Measurements from ENCODE around the gene CCRL2.
A peak's percentile ranks its signal among the peaks of the same experiment; 100 is the strongest.

CCRL2 gene

GRCh38 chr3:46375814-46376213 lies 31.2 kb upstream of the CCRL2 start:
- no peaks in the 10 kb centered on the region for H3K79me1 ChIP-seq (replicated peaks; ENCODE audit: low read length, poor library complexity, severe bottlenecking)
- no peaks in the 10 kb centered on the region for H3K36me3 ChIP-seq (ENCODE audit: control insufficient read depth in 1 of 2, insufficient read depth in 2 of 2, low read depth in 1 of 2, low read length in 2 of 2)
- no peak overlapping the region for H3K4ac ChIP-seq (ENCODE audit: low read depth in 1 of 2, low read length in 2 of 2)
- H3K27me3 ChIP-seq (ENCODE audit: control insufficient read depth in 1 of 2, insufficient read depth in 1 of 2, low read length in 2 of 2) = peaks cover 30 to 38% of the 10 kb centered on the region in 2 experiments
- no peak overlapping the region for H4K91ac ChIP-seq (ENCODE audit: low read length)
- H2AFZ ChIP-seq (ENCODE audit: low read depth, low read length) = no peak overlapping the region
- H2BK120ac ChIP-seq (ENCODE audit: low read depth, low read length) = no peak overlapping the region
- no peak overlapping the region for H2BK12ac ChIP-seq (ENCODE audit: low read length in 2 of 2)
- no peak overlapping the region for H2AK5ac ChIP-seq (ENCODE audit: low read length, severe bottlenecking)
- no peak overlapping the region for H2BK15ac ChIP-seq (ENCODE audit: low read depth, poor library complexity, severe bottlenecking)
- DNase-seq = no peak
- no peak overlapping the region for H3K4me2 ChIP-seq (ENCODE audit: low read length, poor library complexity, severe bottlenecking)
- H3K14ac ChIP-seq (ENCODE audit: low read length in 2 of 2) = no peak overlapping the region
- no peak overlapping the region for H3K23ac ChIP-seq (ENCODE audit: low read length in 2 of 2)
- H3K4me3 ChIP-seq (ENCODE audit: insufficient read depth in 1 of 2, low read depth in 1 of 2, low read length in 2 of 2) = no peak overlapping the region
- H2BK5ac ChIP-seq (ENCODE audit: low read depth, low read length, poor library complexity, severe bottlenecking) = no peak overlapping the region
- no peaks in the 10 kb centered on the region for H3K9me3 ChIP-seq (ENCODE audit: control insufficient read depth, low read length)
- no peak overlapping the region for H3K9ac ChIP-seq (ENCODE audit: low read length)
- WGBS = 40% methylated on average over 2 of the region's 2 CpGs
- H4K8ac ChIP-seq (ENCODE audit: low read length) = no peak overlapping the region
- no peak overlapping the region for H3K18ac ChIP-seq (ENCODE audit: low read depth in 1 of 2, low read length in 2 of 2)
- no peak overlapping the region for H3K27ac ChIP-seq (ENCODE audit: low read length, poor library complexity, severe bottlenecking)
- no peaks in the 10 kb centered on the region for H3K4me1 ChIP-seq (ENCODE audit: control insufficient read depth, insufficient read depth, low read depth, low read length)

- no peak overlapping the region for H2AK5ac ChIP-seq (ENCODE audit: low read length, severe bottlenecking)
- 51% methylated on average over 8 of the region's 8 CpGs for WGBS
These were observed 28.6 kb upstream of the CCRL2 start for GRCh38 chr3:46378426-46378942.

GRCh38 chr3:46380471-46381221 lies 26.4 kb upstream of the CCRL2 start:
- Histone ChIP-seq H2BK5ac (ENCODE audit: low read depth, low read length, poor library complexity, severe bottlenecking) (no peak overlapping the region), H4K91ac (ENCODE audit: low read length) (no peak overlapping the region), H2AFZ (ENCODE audit: low read depth, low read length) (no peak overlapping the region), H2BK12ac (ENCODE audit: low read length in 2 of 2) (no peak overlapping the region), H3K9ac (ENCODE audit: low read length) (no peak overlapping the region), H3K36me3 (ENCODE audit: control insufficient read depth in 1 of 2, insufficient read depth in 2 of 2, low read depth in 1 of 2, low read length in 2 of 2) (no peaks in the 10 kb centered on the region), H2AK5ac (ENCODE audit: low read length, severe bottlenecking) (no peak overlapping the region), H3K4me2 (ENCODE audit: low read length, poor library complexity, severe bottlenecking) (no peak overlapping the region), H3K18ac (ENCODE audit: low read depth in 1 of 2, low read length in 2 of 2) (no peak overlapping the region), H3K27ac (ENCODE audit: low read length, poor library complexity, severe bottlenecking) (no peak overlapping the region), H3K4me1 (ENCODE audit: control insufficient read depth, insufficient read depth, low read depth, low read length) (no peaks in the 10 kb centered on the region), H3K9me3 (ENCODE audit: control insufficient read depth, low read length) (no peaks in the 10 kb centered on the region), H3K23ac (ENCODE audit: low read length in 2 of 2) (no peak overlapping the region), H3K27me3 (ENCODE audit: control insufficient read depth in 1 of 2, insufficient read depth in 1 of 2, low read length in 2 of 2) (peaks cover 14 to 36% of the 10 kb centered on the region in 2 experiments), H3K79me1 (replicated peaks; ENCODE audit: low read length, poor library complexity, severe bottlenecking) (no peaks in the 10 kb centered on the region), H3K4me3 (ENCODE audit: insufficient read depth in 1 of 2, low read depth in 1 of 2, low read length in 2 of 2) (no peak overlapping the region), H2BK15ac (ENCODE audit: low read depth, poor library complexity, severe bottlenecking) (no peak overlapping the region), H2BK120ac (ENCODE audit: low read depth, low read length) (no peak overlapping the region), H3K4ac (ENCODE audit: low read depth in 1 of 2, low read length in 2 of 2) (no peak overlapping the region), H4K8ac (ENCODE audit: low read length) (no peak overlapping the region), H3K14ac (ENCODE audit: low read length in 2 of 2) (no peak overlapping the region)
- WGBS = 73% methylated on average over 6 of the region's 8 CpGs
- DNase-seq = no peak

More at GRCh38 chr3:46378426-46378942, 28.6 kb upstream of the CCRL2 start:
- no peak overlapping the region for H4K91ac ChIP-seq (ENCODE audit: low read length)
- no peak overlapping the region for H3K4ac ChIP-seq (ENCODE audit: low read depth in 1 of 2, low read length in 2 of 2)
- H2AFZ ChIP-seq (ENCODE audit: low read depth, low read length) = no peak overlapping the region
- no peak overlapping the region for H3K9ac ChIP-seq (ENCODE audit: low read length)
- H4K8ac ChIP-seq (ENCODE audit: low read length) = no peak overlapping the region
- DNase-seq = peak; percentile 61
- H3K23ac ChIP-seq (ENCODE audit: low read length in 2 of 2) = no peak overlapping the region
- no peak overlapping the region for H2BK5ac ChIP-seq (ENCODE audit: low read depth, low read length, poor library complexity, severe bottlenecking)
- H3K36me3 ChIP-seq (ENCODE audit: control insufficient read depth in 1 of 2, insufficient read depth in 2 of 2, low read depth in 1 of 2, low read length in 2 of 2) = no peaks in the 10 kb centered on the region
- H3K4me2 ChIP-seq (ENCODE audit: low read length, poor library complexity, severe bottlenecking) = no peak overlapping the region
- no peaks in the 10 kb centered on the region for H3K79me1 ChIP-seq (replicated peaks; ENCODE audit: low read length, poor library complexity, severe bottlenecking)
- H3K4me1 ChIP-seq (ENCODE audit: control insufficient read depth, insufficient read depth, low read depth, low read length) = no peaks in the 10 kb centered on the region
- no peak overlapping the region for H2BK120ac ChIP-seq (ENCODE audit: low read depth, low read length)
- H3K14ac ChIP-seq (ENCODE audit: low read length in 2 of 2) = no peak overlapping the region
- H3K27me3 ChIP-seq (ENCODE audit: control insufficient read depth in 1 of 2, insufficient read depth in 1 of 2, low read length in 2 of 2) = peaks cover 30 to 44% of the 10 kb centered on the region in 2 experiments
- H3K27ac ChIP-seq (ENCODE audit: low read length, poor library complexity, severe bottlenecking) = no peak overlapping the region
- H2BK12ac ChIP-seq (ENCODE audit: low read length in 2 of 2) = no peak overlapping the region
- no peak overlapping the region for H3K18ac ChIP-seq (ENCODE audit: low read depth in 1 of 2, low read length in 2 of 2)
- H3K9me3 ChIP-seq (ENCODE audit: control insufficient read depth, low read length) = no peaks in the 10 kb centered on the region
- H2BK15ac ChIP-seq (ENCODE audit: low read depth, poor library complexity, severe bottlenecking) = no peak overlapping the region
- no peak overlapping the region for H3K4me3 ChIP-seq (ENCODE audit: insufficient read depth in 1 of 2, low read depth in 1 of 2, low read length in 2 of 2)

GRCh38 chr3:46381625-46382024 lies 25.4 kb upstream of the CCRL2 start:
- H3K27ac ChIP-seq (ENCODE audit: low read length, poor library complexity, severe bottlenecking) = no peak overlapping the region
- H3K4ac ChIP-seq (ENCODE audit: low read depth in 1 of 2, low read length in 2 of 2) = no peak overlapping the region
- H2BK5ac ChIP-seq (ENCODE audit: low read depth, low read length, poor library complexity, severe bottlenecking) = no peak overlapping the region
- no peak overlapping the region for H4K8ac ChIP-seq (ENCODE audit: low read length)
- H3K4me1 ChIP-seq (ENCODE audit: control insufficient read depth, insufficient read depth, low read depth, low read length) = no peaks in the 10 kb centered on the region
- no peak for DNase-seq
- H2AK5ac ChIP-seq (ENCODE audit: low read length, severe bottlenecking) = no peak overlapping the region
- no peak overlapping the region for H3K14ac ChIP-seq (ENCODE audit: low read length in 2 of 2)
- H2BK15ac ChIP-seq (ENCODE audit: low read depth, poor library complexity, severe bottlenecking) = no peak overlapping the region
- H2AFZ ChIP-seq (ENCODE audit: low read depth, low read length) = no peak overlapping the region
- no peak overlapping the region for H3K23ac ChIP-seq (ENCODE audit: low read length in 2 of 2)
- no peaks in the 10 kb centered on the region for H3K36me3 ChIP-seq (ENCODE audit: control insufficient read depth in 1 of 2, insufficient read depth in 2 of 2, low read depth in 1 of 2, low read length in 2 of 2)
- no peak overlapping the region for H3K9ac ChIP-seq (ENCODE audit: low read length)
- H3K79me1 ChIP-seq (replicated peaks; ENCODE audit: low read length, poor library complexity, severe bottlenecking) = no peaks in the 10 kb centered on the region
- peaks cover 8 to 31% of the 10 kb centered on the region in 2 experiments for H3K27me3 ChIP-seq (ENCODE audit: control insufficient read depth in 1 of 2, insufficient read depth in 1 of 2, low read length in 2 of 2)
- H2BK12ac ChIP-seq (ENCODE audit: low read length in 2 of 2) = no peak overlapping the region
- H3K9me3 ChIP-seq (ENCODE audit: control insufficient read depth, low read length) = no peaks in the 10 kb centered on the region
- H2BK120ac ChIP-seq (ENCODE audit: low read depth, low read length) = no peak overlapping the region
- H3K4me3 ChIP-seq (ENCODE audit: insufficient read depth in 1 of 2, low read depth in 1 of 2, low read length in 2 of 2) = no peak overlapping the region
- H4K91ac ChIP-seq (ENCODE audit: low read length) = no peak overlapping the region
- WGBS = 94% methylated on average over 3 of the region's 3 CpGs
- H3K18ac ChIP-seq (ENCODE audit: low read depth in 1 of 2, low read length in 2 of 2) = no peak overlapping the region
- H3K4me2 ChIP-seq (ENCODE audit: low read length, poor library complexity, severe bottlenecking) = no peak overlapping the region
